ENCODE data around the gene RAPSN.

RAPSN gene

DNA sequence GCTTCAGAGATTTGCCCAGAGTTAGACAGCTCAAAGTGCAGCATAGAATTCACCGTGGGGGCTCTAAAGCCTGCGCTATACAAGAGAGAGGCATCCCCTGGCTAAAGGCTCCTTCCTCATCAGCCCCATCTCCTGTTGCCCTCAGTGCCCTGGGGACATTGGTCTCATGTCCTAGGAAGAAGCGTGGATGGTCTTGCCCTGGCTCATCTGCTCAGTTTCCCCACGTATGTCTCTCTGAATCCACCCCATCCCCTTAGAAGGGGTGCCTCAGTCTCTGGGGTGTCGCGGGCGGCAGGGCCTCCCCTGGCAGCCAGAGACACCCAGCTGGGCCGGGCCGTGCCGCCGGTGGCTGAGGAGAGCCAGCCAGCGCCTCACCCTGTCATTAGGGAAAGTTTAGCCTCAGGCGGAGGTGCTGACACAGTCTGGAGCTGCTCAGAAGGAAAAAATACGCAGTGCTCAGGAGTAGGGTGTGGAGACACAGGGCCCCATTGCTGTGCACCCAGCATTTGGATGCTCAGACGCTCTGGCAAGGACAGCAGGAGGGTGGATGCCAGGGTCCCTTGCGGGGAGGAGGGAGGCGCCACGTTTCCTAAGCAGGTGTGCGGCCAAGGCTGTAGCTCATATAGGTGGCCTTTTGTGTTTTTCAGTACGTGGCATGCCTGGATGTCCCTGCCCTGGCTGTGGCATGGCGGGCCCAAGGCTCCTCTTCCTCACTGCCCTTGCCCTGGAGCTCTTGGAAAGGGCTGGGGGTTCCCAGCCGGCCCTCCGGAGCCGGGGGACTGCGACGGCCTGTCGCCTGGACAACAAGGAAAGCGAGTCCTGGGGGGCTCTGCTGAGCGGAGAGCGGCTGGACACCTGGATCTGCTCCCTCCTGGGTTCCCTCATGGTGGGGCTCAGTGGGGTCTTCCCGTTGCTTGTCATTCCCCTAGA is 39.2 kb downstream of the RAPSN start:
- DNase-seq (ENCODE audit: insufficient read length, low spot score) (no peak), FAIRE-seq (no peak)

DNA sequence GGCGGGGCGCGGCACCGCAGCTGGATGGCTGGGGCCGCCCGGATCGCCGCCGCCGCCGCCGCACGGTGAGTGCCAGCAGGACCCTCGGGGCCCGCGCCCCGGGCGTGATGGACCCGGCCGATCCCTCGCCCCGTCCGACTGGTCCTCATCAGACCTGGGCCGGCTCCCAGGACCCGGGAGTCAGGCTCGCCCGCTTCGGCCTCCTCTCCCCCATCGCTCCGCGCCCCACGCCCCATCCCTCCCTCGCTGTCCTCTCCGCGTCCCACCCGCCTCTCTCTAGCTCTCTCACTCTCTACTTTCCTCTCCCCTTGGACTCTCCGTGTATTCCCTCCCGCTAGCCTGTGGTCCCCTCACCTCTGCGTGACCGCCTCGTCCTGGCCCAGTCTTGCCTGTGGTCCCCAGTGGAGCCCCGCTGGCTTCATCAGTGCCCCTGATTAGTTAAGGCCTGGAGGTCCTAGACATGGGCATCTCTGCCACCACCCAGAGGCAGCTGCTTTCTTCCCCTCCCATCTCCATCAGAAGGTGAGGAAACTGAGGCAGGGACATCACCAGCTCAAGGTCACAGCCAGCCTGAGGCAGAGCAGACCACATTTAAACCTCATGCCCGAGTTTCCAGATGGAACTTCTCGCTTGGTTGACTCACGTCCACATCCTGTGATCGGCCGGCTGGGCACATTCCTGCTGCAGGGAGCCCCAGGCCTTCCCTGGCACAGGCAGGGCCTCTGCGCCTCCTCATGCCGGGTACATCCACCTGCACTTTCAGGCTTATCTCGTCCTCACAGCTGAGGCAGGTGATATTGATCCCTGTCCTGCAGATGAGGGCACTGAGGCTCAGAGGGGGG is 40.1 kb downstream of the RAPSN start:
- FAIRE-seq (peak; percentile 9), DNase-seq (ENCODE audit: insufficient read length, low spot score) (peak; percentile 67)

DNA sequence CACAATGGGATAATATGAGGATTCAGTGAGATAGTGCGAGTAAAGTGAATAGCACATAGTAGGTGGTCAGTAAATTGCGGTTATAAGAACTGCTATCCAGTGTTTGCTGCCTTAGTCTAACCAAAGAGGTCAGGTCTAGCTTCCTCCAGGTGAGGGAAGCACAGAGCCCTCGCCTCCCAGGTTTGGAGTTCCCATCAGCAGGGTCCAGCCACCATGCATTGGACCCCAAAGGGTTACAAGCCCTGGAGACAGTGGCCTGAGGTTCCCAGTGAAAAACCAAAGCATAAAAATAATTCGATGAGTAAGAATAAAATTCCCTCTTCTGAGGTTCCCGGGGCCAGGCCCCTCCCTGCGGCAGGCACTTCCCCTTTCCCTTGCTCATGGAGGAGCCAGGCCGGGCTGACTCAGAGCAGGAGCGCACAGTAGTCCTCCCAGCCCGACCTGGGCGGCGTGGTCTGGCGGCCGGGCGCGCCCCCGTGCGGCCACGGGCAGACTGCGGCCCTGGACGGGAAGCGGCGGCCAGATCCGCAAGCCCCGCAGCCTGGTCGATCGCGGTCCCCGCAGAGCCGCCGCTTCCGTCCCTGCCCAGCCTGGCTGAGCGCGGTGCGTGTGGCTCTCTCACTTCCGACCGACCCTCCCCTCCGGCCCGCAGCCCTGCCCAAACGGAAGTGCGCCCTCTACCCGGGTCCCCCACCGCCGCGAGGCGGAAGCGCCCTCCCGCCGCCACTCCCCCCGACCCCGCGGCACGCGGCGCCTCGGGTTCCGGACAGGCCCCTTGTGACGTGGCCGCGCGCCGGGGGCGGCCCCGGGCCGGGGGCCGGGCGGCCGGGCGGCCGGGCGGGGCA is 41.0 kb downstream of the RAPSN start, which contains the start of gene SLC39A13:
Gene SLC39A13, plus strand, starts transcription at position 845 of the 845 bp plus-strand sequence. CDS start 1,505 bp downstream, outside the sequence.
- peak; percentile 78 for FAIRE-seq
- DNase-seq (ENCODE audit: insufficient read length, low spot score), result peak; percentile 91

DNA sequence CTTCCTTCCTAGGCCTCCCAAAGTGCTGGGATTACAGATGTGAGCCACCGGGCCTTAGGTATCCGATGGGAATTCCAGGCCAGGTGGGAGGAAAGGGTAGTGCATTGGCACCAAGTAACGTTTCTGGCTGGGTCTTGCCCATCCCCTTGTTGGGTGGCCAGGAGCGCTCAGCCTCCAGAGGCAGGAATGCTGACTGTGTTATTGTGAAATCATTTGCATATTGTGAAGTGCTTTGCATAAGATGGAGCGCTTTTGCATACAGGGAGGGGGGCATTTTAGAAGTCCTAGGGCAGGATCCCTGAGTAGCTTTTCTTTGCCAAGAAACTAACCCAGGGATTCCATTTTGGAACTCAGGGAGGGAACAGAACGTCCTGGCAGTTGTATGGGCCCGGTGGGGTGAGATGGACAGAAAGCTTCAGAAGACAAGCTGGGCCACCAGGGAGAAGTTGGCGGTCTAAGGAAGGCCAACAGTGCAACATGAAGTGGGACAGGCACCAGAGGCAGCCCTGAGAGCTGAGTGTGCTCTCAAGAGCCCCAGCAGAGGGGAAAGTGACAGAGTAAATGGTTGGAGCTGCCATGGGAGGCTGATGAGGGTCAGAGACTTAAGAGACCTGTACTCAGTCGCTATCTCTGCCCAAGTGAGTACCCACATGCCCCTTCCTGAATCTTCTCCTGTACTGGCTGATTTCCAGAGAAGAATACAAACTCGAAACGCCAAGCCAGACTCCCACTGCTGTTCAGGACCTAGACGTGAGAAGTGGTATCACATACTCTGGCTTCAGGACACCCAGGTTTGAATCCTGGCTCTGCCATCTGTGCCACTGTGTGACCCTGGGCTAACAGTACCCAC is 41.8 kb downstream of the RAPSN start:
- DNase-seq (ENCODE audit: insufficient read length, low spot score), result no peak
- no peak for FAIRE-seq

DNA sequence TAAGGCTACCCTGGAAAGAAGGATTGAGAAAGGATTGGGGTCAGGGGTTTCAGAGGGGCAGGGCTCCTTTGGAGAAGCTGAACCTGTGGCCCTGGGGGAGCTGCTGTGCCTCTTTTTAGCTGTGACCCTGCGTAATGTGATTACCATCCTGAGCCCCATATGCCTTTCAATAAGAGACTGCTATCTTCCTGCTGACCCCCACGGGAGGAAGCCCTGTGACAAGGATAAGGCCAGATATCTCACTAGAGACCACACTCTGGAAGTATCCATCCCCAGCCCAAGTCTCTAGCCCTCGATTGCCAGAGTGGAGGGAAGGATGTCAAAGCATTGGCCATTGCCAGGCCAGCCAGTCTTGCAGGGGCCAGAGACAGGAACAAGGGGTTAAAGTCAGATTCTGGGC is 45.4 kb downstream of the RAPSN start:
- FAIRE-seq, result no peak
- no peak for DNase-seq (ENCODE audit: insufficient read length, low spot score)

DNA sequence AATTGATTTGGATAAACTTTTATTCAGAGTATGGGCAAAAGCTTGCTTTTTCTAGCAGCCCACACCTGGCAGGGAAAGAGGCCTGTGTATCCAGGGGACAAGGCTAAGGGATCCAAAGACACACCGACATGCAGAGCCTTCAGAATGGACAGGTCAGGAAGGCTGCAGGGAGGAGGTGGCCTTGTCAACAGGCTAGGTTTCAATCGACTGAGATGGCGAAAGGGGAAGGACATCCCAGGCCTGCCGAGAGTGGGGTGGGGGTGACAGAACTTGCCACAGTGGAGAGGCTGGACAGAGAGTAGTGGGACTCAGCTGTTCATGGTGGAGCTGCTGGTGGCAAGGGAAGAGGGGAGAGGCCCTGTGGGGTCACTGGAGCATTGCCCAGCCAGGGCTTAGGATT is 45.8 kb downstream of the RAPSN start:
- DNase-seq (ENCODE audit: insufficient read length, low spot score), result no peak
- no peak for FAIRE-seq

DNA sequence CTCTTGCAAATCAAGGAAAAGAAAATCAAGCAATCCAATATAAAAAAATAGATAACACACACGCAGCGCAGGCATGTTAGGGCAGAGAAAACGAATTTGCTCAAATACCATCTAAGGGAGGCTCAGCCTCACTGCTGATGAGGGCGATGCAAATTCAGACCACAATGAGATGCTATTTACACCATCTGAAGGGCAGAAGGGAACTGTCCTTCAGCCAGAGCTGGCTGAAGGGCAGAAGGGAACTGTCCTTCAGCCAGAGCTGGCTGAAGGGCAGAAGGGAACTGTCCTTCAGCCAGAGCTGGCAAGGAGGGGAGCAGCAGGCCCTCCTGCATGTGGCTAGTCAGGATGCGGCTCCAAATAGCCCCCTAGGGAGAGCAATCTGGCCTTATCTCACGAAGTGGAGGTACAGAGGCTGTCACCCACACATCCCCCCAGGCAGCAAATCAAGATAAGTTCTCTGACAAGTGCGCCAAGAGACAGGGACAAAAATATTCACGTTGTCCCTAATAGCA is 48.1 kb downstream of the RAPSN start:
- DNase-seq (ENCODE audit: insufficient read length, low spot score) (no peak), FAIRE-seq (no peak)

DNA sequence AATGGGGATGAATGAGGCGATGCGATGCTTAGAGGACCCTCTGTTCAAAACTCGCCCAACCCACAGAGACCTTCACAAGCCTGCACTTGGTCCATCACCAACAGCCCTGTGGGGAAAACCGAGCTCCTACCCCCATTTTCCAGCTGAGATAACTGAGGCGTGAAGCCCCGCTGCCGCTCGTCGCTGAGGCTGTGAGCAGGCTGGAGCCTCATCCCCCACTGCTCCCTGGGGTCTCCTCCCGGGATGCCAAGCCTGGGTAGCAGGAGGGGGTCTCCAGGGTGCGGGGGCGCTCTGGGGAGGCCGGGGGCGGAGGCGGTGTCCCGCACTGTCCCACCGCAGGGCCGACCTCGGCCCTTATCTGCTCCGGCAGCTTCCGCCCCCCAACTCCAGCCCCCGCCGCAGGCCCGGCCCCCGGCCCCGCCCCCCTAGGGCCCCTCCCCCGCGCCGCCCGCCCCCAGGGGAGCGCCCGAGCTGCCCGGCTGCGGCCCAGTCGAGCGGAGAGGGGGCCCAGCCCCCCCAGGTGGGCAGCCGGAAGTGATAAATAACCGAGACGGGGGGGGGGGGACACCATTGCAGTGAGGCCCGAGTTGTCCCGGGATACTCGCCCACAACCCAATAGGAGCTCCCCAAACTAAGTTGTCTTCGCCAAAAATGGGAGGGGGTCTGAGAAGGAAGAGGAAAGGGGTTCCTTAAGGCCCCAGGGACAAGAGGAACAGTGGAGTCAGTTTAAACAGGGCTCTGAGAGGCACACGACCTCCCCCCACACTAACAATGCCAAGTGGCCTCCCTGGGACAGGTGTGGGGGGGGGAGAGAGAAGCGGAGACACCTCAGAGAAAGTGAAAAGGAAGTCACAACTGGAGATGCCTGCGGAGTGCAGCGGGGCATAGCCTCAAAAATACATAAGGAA is 48.8 kb downstream of the RAPSN start:
- DNase-seq (ENCODE audit: insufficient read length, low spot score) (peak; percentile 59), FAIRE-seq (no peak)

DNA sequence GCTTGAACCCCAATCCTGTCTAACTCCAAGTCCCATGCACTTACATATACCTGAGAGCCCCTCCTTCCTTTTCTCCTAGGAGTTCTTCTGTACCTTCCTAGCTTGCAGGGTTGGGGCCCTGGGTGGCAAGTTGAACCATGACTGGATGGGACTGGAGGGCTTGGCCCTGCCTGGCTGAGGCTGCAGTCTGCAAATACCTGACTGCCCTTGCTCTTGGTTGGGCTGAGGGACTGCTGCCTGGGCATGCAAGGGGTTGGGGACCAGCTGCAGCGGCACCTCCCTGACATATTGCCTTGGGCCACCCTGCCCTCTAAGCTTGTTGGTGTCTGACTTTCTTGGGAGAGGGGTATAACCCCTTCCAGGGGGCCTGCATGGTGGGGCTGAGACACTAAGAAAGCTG is 50.4 kb downstream of the RAPSN start:
- DNase-seq (ENCODE audit: insufficient read length, low spot score), result no peak
- FAIRE-seq, result no peak

DNA sequence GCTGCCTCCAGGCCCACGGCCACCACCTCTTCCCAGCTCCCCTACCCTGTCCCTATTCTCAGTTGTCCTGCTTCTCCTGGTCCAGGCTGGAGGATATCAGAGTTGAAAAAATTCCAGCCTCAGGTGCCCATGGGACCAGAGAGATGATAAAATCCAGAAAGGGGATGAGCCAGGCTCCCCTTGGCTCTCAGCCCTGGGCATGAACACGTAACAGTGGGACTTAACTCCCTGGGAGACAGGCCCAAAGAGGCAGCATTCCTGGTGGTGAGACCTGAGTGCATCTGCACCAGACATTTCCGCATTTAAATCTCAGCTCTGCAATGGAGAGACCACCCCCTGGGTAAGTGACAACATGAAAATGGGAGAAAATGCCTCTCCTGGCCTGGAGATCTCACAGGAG is 50.9 kb downstream of the RAPSN start:
- no peak for DNase-seq (ENCODE audit: insufficient read length, low spot score)
- FAIRE-seq, result no peak

DNA sequence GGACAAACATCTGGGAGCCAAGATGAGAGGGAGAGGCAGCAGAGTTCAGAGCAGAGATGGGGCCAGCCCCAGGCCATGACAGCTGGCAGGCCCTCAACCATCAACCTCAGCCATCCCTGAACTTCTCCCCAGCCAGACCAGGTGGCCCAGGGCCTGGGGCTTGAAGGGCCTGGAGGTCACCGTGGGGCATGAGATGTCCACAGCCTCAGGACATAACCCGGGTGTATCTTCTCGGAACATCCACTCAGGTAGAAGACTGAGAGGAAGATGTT is 53.0 kb downstream of the RAPSN start:
- FAIRE-seq (no peak), DNase-seq (ENCODE audit: insufficient read length, low spot score) (no peak)

DNA sequence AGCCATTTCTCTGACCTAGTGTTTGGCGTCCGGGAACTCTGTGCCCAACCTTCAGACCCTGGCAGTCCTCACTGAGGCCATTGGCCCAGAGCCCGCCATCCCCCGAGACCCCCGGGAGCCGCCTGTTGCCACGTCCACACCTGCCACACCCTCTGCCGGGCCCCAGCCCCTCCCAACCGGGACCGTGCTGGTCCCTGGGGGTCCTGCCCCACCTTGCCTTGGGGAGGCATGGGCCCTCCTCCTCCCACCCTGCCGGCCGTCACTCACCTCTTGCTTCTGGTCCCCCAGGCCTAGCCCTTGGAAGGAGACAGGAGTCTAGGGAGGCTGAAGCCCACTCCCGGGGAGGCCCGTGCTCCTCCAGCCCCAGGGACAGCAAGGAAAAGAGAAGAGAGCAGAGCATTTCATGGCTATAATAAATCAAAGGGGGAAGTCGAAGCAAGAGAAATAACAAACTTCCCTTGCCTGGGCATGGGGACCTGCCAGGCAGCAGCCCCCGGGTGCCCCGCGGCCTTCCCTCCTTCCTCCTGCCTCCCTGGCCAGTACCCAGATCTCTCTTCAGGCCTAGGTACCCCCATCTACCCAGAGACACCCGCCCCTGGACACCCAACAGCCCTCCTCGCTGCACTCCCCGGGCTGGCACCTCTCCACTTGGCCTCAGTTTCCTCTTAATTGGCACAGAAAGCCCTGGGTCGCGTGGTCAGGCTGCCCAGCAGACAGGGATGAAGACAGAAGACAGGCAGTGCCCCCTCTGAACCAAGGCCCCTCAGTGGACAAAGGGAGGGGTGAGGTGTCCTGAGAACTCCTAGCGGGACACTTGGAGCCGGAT is 53.5 kb downstream of the RAPSN start:
- FAIRE-seq (no peak), DNase-seq (ENCODE audit: insufficient read length, low spot score) (no peak)

DNA sequence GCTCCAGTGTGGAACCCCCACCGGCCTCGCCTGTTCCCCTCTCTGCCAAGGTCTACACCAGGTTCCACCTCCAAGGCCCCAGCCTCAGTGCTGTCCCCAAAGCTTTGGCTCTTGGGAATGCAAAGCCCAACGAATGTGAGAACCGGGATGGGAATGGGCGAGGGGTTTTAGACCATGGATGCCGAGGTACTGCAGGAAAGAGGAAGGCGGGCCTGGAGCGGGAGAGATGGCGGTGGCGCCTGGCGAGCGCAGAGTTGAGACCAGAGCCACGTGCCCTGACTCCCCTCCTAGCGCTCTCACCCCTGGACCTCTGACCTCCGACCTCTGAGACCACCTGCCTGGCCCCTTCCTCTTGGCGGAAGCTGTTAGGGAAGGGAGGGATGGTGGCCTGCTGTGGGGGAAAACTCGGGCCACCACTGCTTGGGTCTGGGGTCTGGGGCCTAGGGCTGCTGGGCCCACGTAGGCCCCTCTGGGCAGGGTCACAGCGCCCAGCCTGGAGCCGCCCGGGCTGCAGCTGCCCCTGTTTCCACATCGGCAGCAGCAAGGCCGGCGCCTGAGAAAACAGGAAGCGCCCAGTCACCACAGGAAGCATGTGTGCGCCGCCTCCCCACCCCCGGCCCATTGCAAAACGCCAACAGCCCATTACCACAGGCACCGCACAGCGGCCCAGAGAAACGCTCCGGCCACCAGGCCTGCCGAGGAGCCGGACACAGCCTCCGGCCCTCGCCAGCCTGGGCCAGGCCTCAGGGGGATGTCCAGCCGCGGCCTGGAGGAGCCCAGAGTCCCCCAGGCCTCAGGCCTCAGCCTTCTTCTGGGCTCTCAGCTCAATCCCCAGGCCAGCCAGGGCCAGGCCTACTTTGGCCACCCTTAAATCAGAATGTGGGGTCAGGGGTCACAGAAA is 54.4 kb downstream of the RAPSN start:
- no peak for FAIRE-seq
- DNase-seq (ENCODE audit: insufficient read length, low spot score), result no peak

DNA sequence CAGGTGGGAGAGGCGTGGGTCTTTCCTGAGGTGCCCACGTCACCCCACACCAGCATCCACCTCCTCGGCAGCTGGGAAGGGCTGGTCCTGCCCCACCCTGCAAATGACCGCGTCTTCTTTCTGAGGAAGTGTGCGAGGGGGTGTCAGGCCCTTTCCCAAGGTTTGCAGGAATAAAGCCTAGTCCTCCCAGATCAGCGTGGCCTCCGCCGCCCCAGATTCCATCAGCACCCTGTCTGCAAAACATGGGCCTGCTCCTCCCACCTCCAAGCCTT is 55.0 kb downstream of the RAPSN start:
- DNase-seq (ENCODE audit: insufficient read length, low spot score), result no peak
- FAIRE-seq, result no peak

DNA sequence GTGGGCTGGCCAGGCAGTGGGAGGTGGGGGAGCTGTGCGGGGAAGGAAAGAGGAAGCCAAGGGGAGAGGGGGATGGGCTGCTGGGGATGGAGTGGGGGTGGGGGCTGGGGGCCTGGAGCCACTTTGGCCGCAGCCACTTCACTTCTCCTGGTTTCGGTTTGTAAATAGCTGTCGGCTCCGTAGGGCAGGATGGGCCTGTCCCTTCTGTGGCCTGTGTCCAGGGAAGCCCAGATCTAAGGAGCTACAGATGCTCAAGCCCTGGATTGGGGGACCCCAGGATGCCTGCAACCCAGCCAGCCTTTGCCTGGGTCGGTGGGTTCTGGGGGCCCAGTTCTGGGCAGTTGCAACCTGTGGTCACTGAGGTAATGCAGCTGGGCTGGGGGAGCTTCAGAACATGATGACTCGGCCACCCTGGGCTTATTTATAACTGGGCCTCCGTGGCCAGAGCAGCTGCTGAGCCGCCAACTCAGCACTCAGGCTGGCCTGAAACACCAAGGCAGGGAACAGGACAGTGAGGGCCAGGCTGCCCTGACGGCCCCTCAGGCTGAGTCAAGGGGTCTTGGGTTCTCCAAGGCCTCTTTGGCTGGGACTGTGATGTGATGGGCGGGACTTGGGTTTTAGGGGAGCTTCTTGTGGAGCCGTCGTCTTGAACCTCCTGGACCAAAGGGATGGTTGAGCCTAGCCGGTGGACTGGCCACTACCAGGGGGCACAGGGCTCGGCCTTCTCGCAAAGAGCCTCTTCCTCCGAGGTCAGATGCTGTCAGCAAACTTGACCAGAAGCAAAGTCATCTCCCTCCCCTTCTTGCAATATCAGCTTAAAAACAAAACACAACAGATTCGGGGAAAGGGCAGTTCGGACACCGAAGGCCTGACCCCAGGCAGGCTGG is 55.5 kb downstream of the RAPSN start:
- DNase-seq (ENCODE audit: insufficient read length, low spot score), result no peak
- FAIRE-seq, result no peak

DNA sequence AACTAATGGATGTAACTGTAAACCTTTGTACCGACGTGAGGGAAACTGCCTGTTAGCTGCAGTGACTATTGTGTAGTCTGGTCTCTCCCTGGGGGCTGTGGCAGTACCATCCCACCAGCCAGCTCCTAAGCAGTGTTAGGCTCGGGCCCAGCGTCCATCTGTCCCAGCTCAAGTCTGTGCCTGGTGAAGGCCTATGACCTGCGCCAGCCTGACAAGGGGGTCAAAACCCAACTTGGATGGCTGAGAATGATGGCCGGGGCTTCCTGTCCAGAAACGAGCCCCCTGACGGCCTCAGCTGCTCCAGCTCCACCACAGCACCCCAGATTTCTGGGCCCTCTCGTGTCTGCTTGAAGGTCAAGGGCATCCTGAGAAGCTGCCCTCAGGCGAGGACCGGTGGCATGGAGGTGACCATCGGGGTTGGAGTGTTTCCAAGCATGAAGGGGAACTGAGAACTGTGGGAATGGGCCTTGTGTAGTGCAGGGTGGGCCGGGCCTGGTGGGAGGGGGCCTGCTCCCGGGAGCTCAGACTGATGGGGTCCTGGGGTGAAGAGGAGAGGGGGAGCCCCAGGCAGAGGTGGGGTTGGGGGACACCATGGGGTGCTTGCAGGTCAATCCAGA is 56.3 kb downstream of the RAPSN start:
- DNase-seq (ENCODE audit: insufficient read length, low spot score) (no peak), FAIRE-seq (no peak)
